H1 (cell line): ENCODE results near the gene UVRAG.

Source experiments
- CBX5 ChIP-seq: fragments of 300-800, 300-1000 bp; sonication (generic); IDR thresholded peaks from 2 replicates; pipeline ENCODE4 v1.7.1; 2016; ENCODE audit warnings: antibody characterized with exemption, low read length, low read depth
- EP300 ChIP-seq, 2 experiments: IDR thresholded peaks; 1 replicate in 1 of 2; 2 replicates in 1 of 2; pipeline ENCODE4 v1.6.1; 2011 to 2012; ENCODE audit warnings: low read depth in 2 of 2, low read length in 2 of 2, mild to moderate bottlenecking in 2 of 2, borderline replicate concordance in 1 of 2, inconsistent platforms in 1 of 2, moderate library complexity in 1 of 2
- EZH2 ChIP-seq: fragments of 200-600 bp; sonication (generic); IDR thresholded peaks from 2 replicates; pipeline ENCODE4 v1.7.1; 2012; ENCODE audit warnings: low read depth, mild to moderate bottlenecking, moderate library complexity, low read length, inconsistent platforms; ENCODE audit not compliant: severe bottlenecking
- KDM5A ChIP-seq: fragments of 200-600 bp; IDR thresholded peaks from 2 replicates; pipeline ENCODE4 v1.7.1; 2012; ENCODE audit warnings: mild to moderate bottlenecking, low read length, inconsistent platforms, mixed read lengths
- POLR2A ChIP-seq, 2 experiments: IDR thresholded peaks; 1 replicate in 1 of 2; 2 replicates in 1 of 2; pipeline ENCODE4 v1.6.1; 2011; ENCODE audit warnings: low read depth in 2 of 2, low read length in 2 of 2, mild to moderate bottlenecking in 2 of 2; ENCODE audit errors: control extremely low read depth in 1 of 2
- SRF ChIP-seq: IDR thresholded peaks from 2 replicates; pipeline ENCODE4 v1.6.1; 2011; ENCODE audit warnings: mild to moderate bottlenecking, low read depth, low read length, moderate library complexity
- SUZ12 ChIP-seq: fragments of 200-600 bp; sonication (generic); IDR thresholded peaks from 2 replicates; pipeline ENCODE4 v1.6.1; 2012; ENCODE audit warnings: mild to moderate bottlenecking, inconsistent platforms, low read length, moderate library complexity, mixed read lengths
- YY1 ChIP-seq: IDR thresholded peaks from 2 replicates; pipeline ENCODE4 v1.6.1; 2011; ENCODE audit warnings: low read depth, mild to moderate bottlenecking, low read length
- ZNF274 ChIP-seq: IDR thresholded peaks from 2 replicates; pipeline ENCODE4 v1.7.0; 2012; ENCODE audit warnings: low read length, borderline replicate concordance; ENCODE audit errors: extremely low read depth
- TF ChIP-seq, protein P1 (sequence below), 3 experiments: IDR thresholded peaks; 1 replicate in 2 of 3; 2 replicates in 1 of 3; pipeline versions ENCODE4 v1.5.1 to v1.6.1; 2011; ENCODE audit warnings: low read length in 3 of 3, mild to moderate bottlenecking in 3 of 3, inconsistent platforms in 2 of 3, low read depth in 1 of 3, moderate library complexity in 1 of 3; ENCODE audit not compliant: insufficient read depth in 1 of 3; ENCODE audit errors: control extremely low read depth in 1 of 3
- TF ChIP-seq, protein P2 (sequence below): IDR thresholded peaks from 2 replicates; pipeline ENCODE4 v1.6.1; 2011; ENCODE audit warnings: low read depth, mild to moderate bottlenecking, low read length; ENCODE audit not compliant: insufficient read depth

DNA sequence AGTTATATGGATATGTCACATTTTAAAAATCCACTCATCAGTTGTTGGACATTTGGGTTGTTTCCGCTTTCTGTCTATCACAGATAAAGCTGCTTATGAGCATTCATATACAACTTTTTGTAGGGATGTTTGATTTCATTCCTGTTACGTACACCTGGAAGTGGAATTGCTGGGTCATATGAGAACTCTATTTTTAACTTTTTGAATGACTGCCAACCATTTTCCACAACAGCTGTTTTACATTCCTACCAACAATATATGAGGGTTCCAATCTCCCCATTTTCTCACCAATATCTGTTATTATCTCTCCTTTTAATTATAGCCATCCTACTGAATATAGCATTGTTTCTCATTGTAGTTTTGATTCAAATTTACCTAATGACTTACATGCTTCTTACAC lies 172.0 kb downstream of the UVRAG start:
- TF ChIP-seq, protein P1, sequence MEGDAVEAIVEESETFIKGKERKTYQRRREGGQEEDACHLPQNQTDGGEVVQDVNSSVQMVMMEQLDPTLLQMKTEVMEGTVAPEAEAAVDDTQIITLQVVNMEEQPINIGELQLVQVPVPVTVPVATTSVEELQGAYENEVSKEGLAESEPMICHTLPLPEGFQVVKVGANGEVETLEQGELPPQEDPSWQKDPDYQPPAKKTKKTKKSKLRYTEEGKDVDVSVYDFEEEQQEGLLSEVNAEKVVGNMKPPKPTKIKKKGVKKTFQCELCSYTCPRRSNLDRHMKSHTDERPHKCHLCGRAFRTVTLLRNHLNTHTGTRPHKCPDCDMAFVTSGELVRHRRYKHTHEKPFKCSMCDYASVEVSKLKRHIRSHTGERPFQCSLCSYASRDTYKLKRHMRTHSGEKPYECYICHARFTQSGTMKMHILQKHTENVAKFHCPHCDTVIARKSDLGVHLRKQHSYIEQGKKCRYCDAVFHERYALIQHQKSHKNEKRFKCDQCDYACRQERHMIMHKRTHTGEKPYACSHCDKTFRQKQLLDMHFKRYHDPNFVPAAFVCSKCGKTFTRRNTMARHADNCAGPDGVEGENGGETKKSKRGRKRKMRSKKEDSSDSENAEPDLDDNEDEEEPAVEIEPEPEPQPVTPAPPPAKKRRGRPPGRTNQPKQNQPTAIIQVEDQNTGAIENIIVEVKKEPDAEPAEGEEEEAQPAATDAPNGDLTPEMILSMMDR (IDR thresholded peaks at IDR 0.05; ENCODE audit: control extremely low read depth in 1 of 3, insufficient read depth in 1 of 3, low read depth in 1 of 3, low read length in 3 of 3): no peak
- TF ChIP-seq SRF (no peak), ZNF274 (no peak), POLR2A (IDR thresholded peaks at IDR 0.05; ENCODE audit: control extremely low read depth in 1 of 2, low read depth in 2 of 2, low read length in 2 of 2) (no peak), EP300 (IDR thresholded peaks at IDR 0.05; ENCODE audit: borderline replicate concordance in 1 of 2, low read depth in 2 of 2, low read length in 2 of 2) (no peak), SUZ12 (no peak), KDM5A (no peak), YY1 (no peak), EZH2 (no peak), CBX5 (no peak)
- TF ChIP-seq, protein P2, sequence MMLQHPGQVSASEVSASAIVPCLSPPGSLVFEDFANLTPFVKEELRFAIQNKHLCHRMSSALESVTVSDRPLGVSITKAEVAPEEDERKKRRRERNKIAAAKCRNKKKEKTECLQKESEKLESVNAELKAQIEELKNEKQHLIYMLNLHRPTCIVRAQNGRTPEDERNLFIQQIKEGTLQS: no peak
